Adrenal gland (tissue), 5 donors: ENCODE measurements around the gene MCUR1.

Experiments used
- CTCF ChIP-seq, 6 experiments: fragments of 450-650 bp in 4 of 6; fragments of 200-600 bp in 2 of 6; sonication (generic) in 1 of 6; IDR thresholded peaks; 1 replicate in 5 of 6; 2 replicates in 1 of 6; pipeline versions ENCODE4 v1.5.1 to v1.8.0; 2016 to 2021; ENCODE audit warnings: antibody characterized with exemption in 6 of 6, mild to moderate bottlenecking in 2 of 6, moderate library complexity in 1 of 6
- POLR2A ChIP-seq, 2 donors: fragments of 450-650 bp; IDR thresholded peaks; one replicate each; pipeline ENCODE4 v1.6.1; 2017; ENCODE audit warnings: antibody characterized with exemption in 2 of 2, mild to moderate bottlenecking in 2 of 2, moderate library complexity in 1 of 2
- donor health status: DM: no; HTN: no; CAD: no.

GRCh38 chr6:13851803-13852202, 37.4 kb upstream of the MCUR1 start:
- TF ChIP-seq POLR2A (IDR thresholded peaks at IDR 0.05) (no peak), CTCF (IDR thresholded peaks at IDR 0.05) (no peak)
